ENCODE measurements around the gene BCL2.

- TF ChIP-seq GATA2 (IDR thresholded peaks at IDR 0.05; ENCODE audit: low read depth, low read length): no peak
- no peak for TF ChIP-seq GATA3 (IDR thresholded peaks at IDR 0.05; ENCODE audit: low read depth, low read length)
Measured at GRCh38 chr18:63366213-63367052, 46.9 kb upstream of the BCL2 start.
